ENCODE data around the gene CTXND1.

- TF ChIP-seq EZH2 (IDR thresholded peaks at IDR 0.05; ENCODE audit: low read length, unreplicated experiment) (no peak), CTCF (conservative IDR thresholded peaks at IDR 0.05; ENCODE audit: low read depth, low read length) (no peak)
Observed at GRCh38 chr15:80214910-80215309, 37.1 kb downstream of the CTXND1 start.

Data from PC-3 (cell line).